Measurements from ENCODE around the gene BBS12. TPM values are rescaled to one million over a fixed set of nuclear protein-coding genes. Genes with fewer than 3 reads are reported as not detected.
A peak's percentile ranks its signal among the peaks of the same experiment; 100 is the strongest.
"Not testable (repeated sequence)": the region's sequence is repeated elsewhere in the genome, so short reads cannot be mapped to it uniquely, and the experiment has no call there.

The BBS12 gene
- total RNA-seq, 1 donor from 2014 or later, result 2.5 TPM

GRCh38 chr4:122783301-122784215 lies 51.1 kb downstream of the BBS12 start:
- TF ChIP-seq CTCF (IDR thresholded peaks at IDR 0.05; ENCODE audit: insufficient read depth, low read length, poor library complexity, severe bottlenecking), result no peak
- Histone ChIP-seq H3K27me3 (ENCODE audit: control insufficient read depth, insufficient read depth, low read length) (no peaks in the 10 kb centered on the region), H3K4me3 (ENCODE audit: low read depth, low read length) (no peak overlapping the region), H3K36me3 (ENCODE audit: control insufficient read depth, insufficient read depth, low read length) (no peaks in the 10 kb centered on the region)
- peak; percentile 86 for DNase-seq (ENCODE audit: low read depth)

GRCh38 chr4:122784261-122784660 lies 51.8 kb downstream of the BBS12 start:
- no peak for TF ChIP-seq CTCF (IDR thresholded peaks at IDR 0.05; ENCODE audit: insufficient read depth, low read length, poor library complexity, severe bottlenecking)
- H3K27me3 ChIP-seq (ENCODE audit: control insufficient read depth, insufficient read depth, low read length), result no peaks in the 10 kb centered on the region
- no peak for DNase-seq (ENCODE audit: low read depth)
- H3K36me3 ChIP-seq (ENCODE audit: control insufficient read depth, insufficient read depth, low read length), result no peaks in the 10 kb centered on the region
- no peak overlapping the region for H3K4me3 ChIP-seq (ENCODE audit: low read depth, low read length)

GRCh38 chr4:122785099-122785498 lies 52.6 kb downstream of the BBS12 start:
- no peak for TF ChIP-seq CTCF (IDR thresholded peaks at IDR 0.05; ENCODE audit: insufficient read depth, low read length, poor library complexity, severe bottlenecking)
- no peak overlapping the region for H3K4me3 ChIP-seq (ENCODE audit: low read depth, low read length)

GRCh38 chr4:122786296-122786695 lies 53.8 kb downstream of the BBS12 start:
- H3K4me3 ChIP-seq (ENCODE audit: low read depth, low read length); DNase-seq (ENCODE audit: low read depth); H3K36me3 ChIP-seq (ENCODE audit: control insufficient read depth, insufficient read depth, low read length); H3K27me3 ChIP-seq (ENCODE audit: control insufficient read depth, insufficient read depth, low read length): not testable (repeated sequence)

More at GRCh38 chr4:122785099-122785498, 52.6 kb downstream of the BBS12 start:
- DNase-seq (ENCODE audit: low read depth), result no peak
- no peaks in the 10 kb centered on the region for H3K27me3 ChIP-seq (ENCODE audit: control insufficient read depth, insufficient read depth, low read length)
- H3K36me3 ChIP-seq (ENCODE audit: control insufficient read depth, insufficient read depth, low read length), result no peaks in the 10 kb centered on the region

- H3K4me3 ChIP-seq (ENCODE audit: low read depth, low read length); H3K36me3 ChIP-seq (ENCODE audit: control insufficient read depth, insufficient read depth, low read length); H3K27me3 ChIP-seq (ENCODE audit: control insufficient read depth, insufficient read depth, low read length); DNase-seq (ENCODE audit: low read depth): not testable (repeated sequence)
Measured at GRCh38 chr4:122786920-122787319, 54.4 kb downstream of the BBS12 start.

GRCh38 chr4:122787940-122788339 lies 55.4 kb downstream of the BBS12 start:
- TF ChIP-seq CTCF (IDR thresholded peaks at IDR 0.05; ENCODE audit: insufficient read depth, low read length, poor library complexity, severe bottlenecking), result no peak
- no peaks in the 10 kb centered on the region for H3K36me3 ChIP-seq (ENCODE audit: control insufficient read depth, insufficient read depth, low read length)
- DNase-seq (ENCODE audit: low read depth), result no peak

GRCh38 chr4:122788935-122789334 lies 56.4 kb downstream of the BBS12 start:
- DNase-seq (ENCODE audit: low read depth), result no peak
- Histone ChIP-seq H3K4me3 (ENCODE audit: low read depth, low read length) (no peak overlapping the region), H3K36me3 (ENCODE audit: control insufficient read depth, insufficient read depth, low read length) (no peaks in the 10 kb centered on the region), H3K27me3 (ENCODE audit: control insufficient read depth, insufficient read depth, low read length) (no peaks in the 10 kb centered on the region)
- TF ChIP-seq CTCF (IDR thresholded peaks at IDR 0.05; ENCODE audit: insufficient read depth, low read length, poor library complexity, severe bottlenecking), result no peak

More at GRCh38 chr4:122787940-122788339, 55.4 kb downstream of the BBS12 start:
- Histone ChIP-seq H3K27me3 (ENCODE audit: control insufficient read depth, insufficient read depth, low read length) (no peaks in the 10 kb centered on the region), H3K4me3 (ENCODE audit: low read depth, low read length) (no peak overlapping the region)
